Measurements from ENCODE around the gene L3MBTL4. TPM values are rescaled to one million over a fixed set of nuclear protein-coding genes. Genes with fewer than 3 reads are reported as not detected.

Gene L3MBTL4
- total and polyA plus RNA-seq, 9 of the 15 experiments (the other 6 are each of a cell fraction or from before 2014, with no cell fraction given) = not detected

- H3K79me2 ChIP-seq (ENCODE audit: control insufficient read depth, insufficient read depth, low read length) = no peaks in the 10 kb centered on the region
- no peak overlapping the region for H2AFZ ChIP-seq (ENCODE audit: low read depth, low read length)
- H3K4me1 ChIP-seq (replicated peaks in 1 of 2; ENCODE audit: control insufficient read depth in 2 of 2, insufficient read depth in 2 of 2, low read length in 2 of 2) = no peaks in the 10 kb centered on the region
- WGBS (ENCODE audit: insufficient coverage, low coverage, missing lambda C conversion rate) = 0% methylated on average over 1 of the region's 1 CpG
- H3K36me3 ChIP-seq (ENCODE audit: control insufficient read depth, insufficient read depth, low read length) = no peaks in the 10 kb centered on the region
- H3K9ac ChIP-seq (ENCODE audit: insufficient read depth in 1 of 2, low read depth in 2 of 2, low read length in 2 of 2) = no peak overlapping the region
- BruUV-seq (replicated peaks) = no TSS peak
- no peak overlapping the region for H3K4me3 ChIP-seq
- in situ Hi-C loops (cut with MboI) = no loop called here
- ChIA-PET POLR2A (interaction anchor here (0.6 kb wide), 1 partner anchor 598 kb away, joined by 3 read pairs; no protein-coding TSS in a partner anchor), CTCF (ENCODE audit: low intra/inter-chr PET ratio) (no interaction called here)
- no peaks in the 10 kb centered on the region for H3K27me3 ChIP-seq (ENCODE audit: control insufficient read depth in 2 of 2, insufficient read depth in 2 of 2, low read length in 2 of 2)
- FAIRE-seq = no peak
- TF ChIP-seq NRF1 (conservative IDR thresholded peaks at IDR 0.05 in 1 of 2, IDR thresholded peaks at IDR 0.05 in 1 of 2) (no peak), ZBTB7A (IDR thresholded peaks at IDR 0.05; ENCODE audit: borderline replicate concordance, control insufficient read depth, low read depth, low read length) (no peak), ZNF584 (CRISPR knock-in tag; IDR thresholded peaks at IDR 0.05; ENCODE audit: low read depth) (no peak), ZBTB5 (IDR thresholded peaks at IDR 0.05) (no peak), POLR2A (conservative IDR thresholded peaks at IDR 0.05) (no peak), ZNF347 (CRISPR knock-in tag; IDR thresholded peaks at IDR 0.05; ENCODE audit: low read depth) (no peak)
- H3K9me1 ChIP-seq (ENCODE audit: control insufficient read depth, insufficient read depth, low read length) = no peaks in the 10 kb centered on the region
- no peak overlapping the region for H3K27ac ChIP-seq (ENCODE audit: extremely low read depth, low read depth, low read length)
- intact Hi-C loops (cut with micrococcal nuclease) = no loop called here
- H3K4me2 ChIP-seq (ENCODE audit: insufficient read depth, low read length) = no peak overlapping the region
- no peak for DNase-seq (ENCODE audit: extremely low read depth in 1 of 4, low spot score in 3 of 4)
- no peaks in the 10 kb centered on the region for H4K20me1 ChIP-seq (replicated peaks; ENCODE audit: control insufficient read depth, insufficient read depth, low read length)
- no peak for ATAC-seq
- H3K9me3 ChIP-seq (replicated peaks; ENCODE audit: control insufficient read depth, insufficient read depth, low read depth, low read length) = no peaks in the 10 kb centered on the region; the same call in 1 of the 2 replicates
Observed at GRCh38 chr18:5948781-5949180, 465.9 kb downstream of the L3MBTL4 start.

Data from K562 (cell line).